Kasumi-1 (cell line): ENCODE data around the gene MID1.
A peak's percentile ranks its signal among the peaks of the same experiment; 100 is the strongest.

Source experiments
- DNase-seq, 2 experiments: peaks; one replicate each; lab custom pipeline; 2025; lab: John Stamatoyannopoulos, UW

The MID1 gene

DNA sequence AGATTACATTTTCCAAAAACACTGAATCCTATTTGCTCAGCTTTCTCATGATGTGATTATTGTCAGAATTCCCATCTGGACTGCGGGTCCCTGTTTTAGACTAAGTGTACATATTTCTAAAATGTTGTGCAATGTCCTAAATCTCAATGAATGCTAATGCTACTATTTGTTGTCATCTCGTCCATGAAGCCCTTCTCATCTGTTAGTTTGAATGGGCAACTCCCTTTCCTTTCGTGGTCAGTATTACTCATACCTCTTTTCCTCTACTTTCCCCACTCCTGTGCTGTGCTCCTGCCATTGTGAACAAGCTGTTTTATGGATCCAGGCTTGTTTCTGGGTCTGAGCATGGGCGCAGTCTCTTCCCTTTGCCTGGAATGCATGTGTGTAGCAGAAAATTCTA lies 91.0 kb downstream of the MID1 start:
- DNase-seq, result peak; percentile 2 to 32

DNA sequence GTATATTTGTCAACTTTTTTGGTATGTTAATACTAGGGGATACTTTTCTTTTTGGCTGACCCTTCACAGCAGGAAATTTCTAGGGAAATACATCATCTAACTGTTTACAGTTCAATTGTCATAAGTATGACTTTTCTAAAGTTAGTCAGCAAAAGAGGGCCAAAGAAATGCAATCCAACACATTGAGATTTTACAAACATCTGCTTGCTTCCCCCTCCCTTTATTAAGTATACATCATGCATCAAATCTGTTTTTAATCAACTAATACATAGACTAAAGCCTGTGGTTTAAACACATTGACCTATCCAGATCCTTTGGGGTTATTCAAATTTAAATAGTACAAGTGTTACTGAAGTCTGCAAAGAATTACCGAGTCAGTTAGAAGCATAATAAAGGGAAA lies 93.9 kb downstream of the MID1 start:
- no peak for DNase-seq

DNA sequence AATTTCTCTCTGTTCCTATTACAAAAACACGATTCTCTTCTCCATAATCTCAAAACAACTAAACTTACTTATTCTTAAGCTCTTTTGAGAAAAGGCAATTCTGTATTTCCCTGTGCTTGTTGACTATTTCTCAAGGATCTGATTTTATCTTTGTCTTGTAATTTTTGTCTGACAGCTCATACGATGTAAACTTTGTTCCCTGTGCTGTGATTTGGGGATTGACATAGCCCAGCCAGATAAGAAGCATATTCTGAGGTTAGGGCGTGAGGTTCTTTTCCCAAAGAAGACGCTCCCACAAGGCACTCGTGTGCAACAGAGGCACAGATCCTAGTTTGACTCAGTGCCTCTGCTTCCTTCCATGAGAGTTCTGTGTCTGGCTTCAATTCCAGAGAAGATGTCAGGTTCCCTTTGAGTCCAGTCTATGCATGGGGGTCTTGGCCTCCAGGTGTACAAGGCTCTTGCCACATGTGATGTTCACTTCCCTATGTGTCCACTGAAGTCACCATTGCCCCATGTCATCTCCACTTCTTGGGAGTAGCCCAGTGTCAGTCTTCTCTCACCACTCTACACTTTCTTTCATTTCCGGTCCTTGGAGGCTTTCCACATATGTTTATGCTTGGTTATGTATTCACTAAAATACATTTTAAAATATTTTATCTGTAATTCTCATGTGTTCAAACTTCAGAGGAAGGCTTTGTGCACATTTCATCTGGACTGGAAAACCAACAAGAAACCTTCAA lies 94.8 kb downstream of the MID1 start:
- no peak for DNase-seq

DNA sequence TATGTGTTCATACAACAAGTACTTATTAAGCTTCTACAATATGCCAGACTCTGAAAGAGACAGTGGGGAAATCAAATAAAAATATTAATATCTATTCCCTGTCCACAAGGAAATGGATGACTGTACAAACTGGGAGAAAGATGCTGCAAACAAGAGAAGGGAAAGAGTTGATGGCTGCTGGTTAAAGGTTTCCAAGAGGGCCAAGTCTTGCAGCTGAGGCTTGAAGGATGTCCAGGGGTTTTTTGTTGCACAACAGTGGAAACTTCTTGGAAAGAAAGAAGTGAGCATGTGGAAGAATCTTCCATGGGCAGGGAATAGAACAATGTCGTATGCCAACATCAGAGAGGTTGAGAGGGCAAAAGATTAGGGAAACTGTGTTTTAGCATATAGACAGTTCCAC lies 95.8 kb downstream of the MID1 start:
- DNase-seq, result no peak

DNA sequence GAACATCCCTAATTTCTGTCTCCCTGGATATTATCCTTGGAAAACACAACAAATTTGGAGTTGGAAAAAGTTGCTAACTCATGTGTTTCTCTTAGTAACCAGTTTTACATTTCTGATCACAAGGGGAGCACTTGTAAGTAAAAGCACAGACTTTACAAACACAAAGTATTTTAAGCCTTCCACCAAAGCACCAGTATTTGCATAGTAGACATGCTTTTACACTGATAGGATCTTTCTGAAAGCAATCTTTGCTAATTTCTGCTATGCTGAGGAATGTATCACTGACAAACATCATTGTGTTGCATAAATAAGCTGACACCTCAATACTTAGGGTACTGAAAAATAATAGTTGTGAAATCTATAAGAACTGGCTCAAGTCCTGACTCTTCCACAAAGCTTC lies 100.6 kb downstream of the MID1 start:
- DNase-seq, result no peak

DNA sequence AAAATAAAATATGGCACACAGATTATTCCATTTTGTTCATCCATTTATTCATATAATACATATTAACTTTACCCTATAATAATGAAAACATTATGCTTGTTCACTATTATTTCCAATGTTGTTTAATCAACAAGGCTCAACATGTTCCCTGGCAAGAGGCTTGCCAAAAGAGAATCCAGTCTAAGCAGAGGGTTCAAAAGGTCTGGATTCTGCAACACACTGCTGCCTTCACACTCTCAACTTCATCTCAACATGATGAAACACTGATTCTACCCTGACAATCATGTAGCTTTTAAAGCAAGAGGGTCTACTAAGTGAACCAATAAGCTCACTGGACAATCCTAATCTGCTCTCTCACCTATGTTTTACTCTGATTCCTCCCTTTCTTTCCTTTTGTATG lies 101.1 kb downstream of the MID1 start:
- no peak for DNase-seq

DNA sequence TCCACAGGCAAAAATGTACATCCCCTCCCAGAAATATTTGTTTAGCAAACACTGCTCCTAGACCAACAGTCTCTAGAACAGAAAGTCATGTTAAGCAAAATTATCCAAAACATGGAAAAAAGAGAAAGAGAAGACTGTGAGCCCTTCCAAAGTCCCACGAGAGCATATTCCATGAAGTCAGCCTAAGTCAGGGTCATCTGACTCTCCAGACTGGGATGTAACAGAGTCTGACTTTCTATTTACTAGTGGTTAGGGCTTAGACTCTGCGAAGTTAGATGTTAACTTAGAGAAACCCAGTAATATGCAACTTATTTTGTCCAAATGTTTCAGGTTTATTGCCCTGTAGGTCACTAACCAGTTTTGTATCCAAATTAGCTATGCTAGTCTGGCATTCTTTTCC lies 102.3 kb downstream of the MID1 start:
- DNase-seq, result no peak

DNA sequence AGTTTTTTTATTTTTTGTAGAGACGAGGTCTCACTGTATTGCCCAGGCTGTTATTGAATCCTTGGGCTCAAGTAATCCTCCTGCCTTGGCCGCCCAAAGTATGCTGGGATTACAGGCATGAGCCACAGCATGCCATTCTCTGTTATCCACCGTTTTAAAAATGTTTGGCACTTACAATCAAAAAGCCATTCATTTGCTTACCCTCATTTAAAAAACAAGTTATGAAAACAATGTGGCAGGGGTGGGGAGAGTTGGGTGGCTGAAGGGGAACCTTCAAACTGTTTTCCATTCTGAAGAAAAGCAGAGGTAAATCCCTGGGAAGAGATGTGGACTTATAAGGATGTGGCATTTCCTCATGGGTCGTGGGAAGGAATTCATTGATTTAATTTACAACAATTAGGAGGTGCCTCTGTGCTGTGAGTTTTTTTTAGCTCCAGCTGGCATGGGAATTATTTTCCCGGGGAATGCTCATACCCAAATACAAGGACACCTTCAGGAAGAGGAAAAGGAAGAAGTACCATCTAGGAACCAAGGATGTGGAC lies 103.5 kb downstream of the MID1 start:
- no peak for DNase-seq

DNA sequence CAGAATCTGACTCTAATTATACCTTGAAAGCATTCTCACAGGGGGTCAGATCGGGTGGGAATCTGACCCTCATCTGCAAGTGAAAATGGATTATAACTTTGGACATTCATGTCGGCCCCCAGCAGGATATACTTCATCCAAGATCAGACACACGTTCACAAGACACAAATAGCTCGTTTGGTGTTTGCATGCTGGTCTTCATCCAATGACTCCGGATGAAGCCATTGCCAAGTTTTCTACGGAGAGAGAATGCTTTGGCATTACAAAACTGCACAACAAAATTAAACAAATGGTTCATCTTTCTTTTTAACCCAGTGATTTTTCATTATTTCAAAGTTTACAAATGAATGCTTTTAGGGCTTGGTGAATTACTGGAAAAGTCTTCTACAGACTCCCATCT lies 105.5 kb downstream of the MID1 start:
- no peak for DNase-seq

DNA sequence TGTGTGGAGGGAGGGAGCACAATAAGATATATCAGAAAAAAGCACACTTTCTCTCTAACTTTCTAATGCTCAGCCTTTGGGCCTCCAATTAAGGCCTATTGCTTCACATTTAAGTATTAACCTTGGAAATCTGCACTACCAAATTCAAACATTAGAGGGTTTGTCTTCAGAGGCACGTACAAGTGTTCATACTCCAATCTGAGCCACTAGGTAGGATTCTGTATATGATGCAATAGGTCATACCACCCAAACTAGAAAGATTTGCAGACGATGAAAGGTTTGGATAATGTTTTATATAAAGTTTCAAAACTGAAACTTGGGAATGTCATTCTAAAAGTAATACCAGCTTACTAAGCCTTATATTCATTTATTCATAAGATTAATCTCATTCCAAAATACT lies 106.4 kb downstream of the MID1 start:
- no peak for DNase-seq

DNA sequence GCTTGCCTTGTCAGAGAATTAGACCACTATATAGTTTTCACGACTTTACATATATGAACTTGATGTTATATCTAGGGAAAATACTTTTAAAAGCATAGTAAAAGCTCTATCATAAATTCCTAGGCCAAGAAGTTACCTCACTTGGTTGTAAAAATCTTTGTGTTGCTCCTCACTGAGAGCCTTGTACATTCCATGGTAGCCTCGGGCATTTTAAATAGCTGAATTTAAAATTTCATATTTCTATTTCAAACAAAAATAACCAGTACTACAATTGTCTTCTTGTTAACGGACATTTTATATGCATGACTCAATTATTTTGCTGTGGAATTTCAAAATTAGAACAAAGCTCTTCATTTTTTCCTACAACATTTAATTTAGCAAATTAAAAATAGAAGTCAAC lies 107.6 kb downstream of the MID1 start:
- no peak for DNase-seq

DNA sequence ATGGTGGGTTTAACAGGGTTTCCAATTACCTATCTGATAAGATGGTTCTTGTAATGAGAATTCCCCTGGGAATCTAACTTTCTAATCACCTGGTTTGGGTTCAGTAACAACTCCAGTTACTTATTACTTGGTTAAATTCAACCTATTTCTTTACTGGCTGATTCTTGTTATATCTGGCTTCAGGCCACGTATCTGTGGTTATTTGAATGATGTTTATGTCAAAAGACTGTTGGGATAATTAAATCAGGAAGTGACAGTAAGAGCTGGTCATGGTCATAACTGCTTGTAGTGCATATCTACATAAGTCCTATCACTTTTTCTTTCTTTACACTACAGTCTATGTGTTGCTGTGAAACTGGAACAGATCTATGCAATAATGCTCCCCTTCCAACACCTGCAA lies 108.1 kb downstream of the MID1 start:
- no peak for DNase-seq

DNA sequence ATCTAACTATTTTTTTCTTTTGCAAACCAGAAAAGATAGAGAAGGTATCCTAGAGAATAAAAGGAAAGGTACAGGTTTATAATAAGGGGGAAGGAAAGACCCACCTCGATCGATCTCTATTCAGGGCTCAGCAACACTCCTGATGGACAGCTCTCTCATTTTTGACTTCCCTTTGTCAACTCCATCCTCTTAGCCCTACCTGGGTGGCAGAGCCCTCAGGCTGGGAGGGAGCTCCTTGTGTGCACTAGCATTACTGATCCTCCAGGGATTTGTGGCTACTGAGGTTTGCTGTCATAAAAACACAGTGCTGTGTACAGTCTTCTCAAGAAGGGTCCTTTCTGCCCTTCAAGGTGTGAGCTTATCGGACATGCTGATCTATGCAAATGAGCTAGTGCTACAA lies 111.0 kb downstream of the MID1 start:
- no peak for DNase-seq

DNA sequence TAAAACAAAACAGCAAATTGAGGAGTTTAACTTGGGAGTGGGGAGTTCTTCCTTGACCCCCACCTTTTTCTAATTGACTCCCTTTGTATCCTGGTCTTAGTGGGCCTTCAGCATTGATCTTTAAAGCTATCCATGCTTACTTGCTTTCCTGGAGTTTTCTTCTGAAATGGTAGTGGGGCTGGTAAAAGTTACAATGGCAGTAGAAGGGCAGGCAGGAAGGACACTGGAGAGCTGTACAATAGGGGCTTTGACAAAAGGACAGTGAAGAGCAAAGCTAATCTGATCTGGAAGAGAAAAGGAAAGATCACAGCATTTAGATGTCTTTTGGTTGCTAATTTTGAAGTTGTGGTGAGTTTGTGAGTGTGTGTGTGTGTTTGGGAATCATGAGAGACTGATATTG lies 111.5 kb downstream of the MID1 start:
- DNase-seq, result no peak

DNA sequence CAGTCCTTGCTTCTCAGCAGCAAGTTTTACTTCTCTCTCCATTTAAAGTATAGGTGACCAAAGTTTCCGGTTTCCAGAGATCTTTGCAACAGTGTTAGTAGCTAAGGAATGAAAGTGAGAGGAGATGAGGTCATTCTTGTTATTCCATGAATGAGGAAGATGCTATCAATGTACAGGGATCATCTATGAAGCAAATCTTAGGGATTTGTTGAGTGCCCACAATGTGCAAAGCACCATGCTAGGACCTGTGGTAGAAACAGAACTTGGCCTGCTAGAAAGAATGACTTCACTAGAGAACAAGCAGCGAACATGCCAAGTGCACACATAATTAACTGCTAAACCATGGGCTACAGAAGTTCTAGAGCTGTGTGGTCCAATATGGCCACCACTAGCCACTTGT lies 112.5 kb downstream of the MID1 start:
- no peak for DNase-seq

DNA sequence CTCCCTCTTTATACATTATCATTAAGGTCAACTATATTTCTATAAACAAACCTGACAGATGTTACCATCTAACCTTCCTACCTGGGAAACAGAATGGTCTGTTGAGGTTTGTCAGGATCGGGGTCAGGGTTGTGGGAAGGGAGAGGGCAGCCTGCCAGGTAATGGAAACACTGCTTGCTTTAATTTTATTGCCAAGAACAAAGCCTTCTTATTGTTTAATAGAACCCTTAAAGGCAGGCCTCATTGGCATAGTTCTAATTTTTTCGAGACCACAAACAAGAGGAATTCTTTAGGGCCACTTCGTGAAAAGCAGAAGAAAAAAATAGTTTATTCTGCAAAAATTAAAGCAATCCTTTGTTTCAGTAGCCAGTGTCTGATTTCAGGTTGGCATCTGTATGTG lies 113.2 kb downstream of the MID1 start:
- no peak for DNase-seq

DNA sequence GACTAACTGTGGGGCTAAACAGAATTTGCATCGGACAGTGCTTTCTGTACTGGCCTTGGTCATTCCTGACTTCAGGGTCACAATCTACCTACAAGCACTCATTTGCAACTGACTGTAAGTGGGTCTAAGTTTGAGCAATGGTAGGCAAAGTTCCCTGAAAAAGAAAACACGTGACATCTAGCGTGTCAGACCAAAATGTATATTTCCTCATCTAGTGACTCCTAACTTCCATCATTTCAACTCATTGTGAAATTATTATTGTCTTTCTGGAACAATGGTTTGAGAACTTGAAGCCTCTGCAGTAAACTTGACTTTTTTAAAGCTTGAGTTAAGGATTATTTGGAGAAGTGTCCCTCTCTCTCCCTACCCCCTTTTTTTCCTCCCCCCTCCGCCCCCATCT lies 113.6 kb downstream of the MID1 start:
- no peak for DNase-seq

DNA sequence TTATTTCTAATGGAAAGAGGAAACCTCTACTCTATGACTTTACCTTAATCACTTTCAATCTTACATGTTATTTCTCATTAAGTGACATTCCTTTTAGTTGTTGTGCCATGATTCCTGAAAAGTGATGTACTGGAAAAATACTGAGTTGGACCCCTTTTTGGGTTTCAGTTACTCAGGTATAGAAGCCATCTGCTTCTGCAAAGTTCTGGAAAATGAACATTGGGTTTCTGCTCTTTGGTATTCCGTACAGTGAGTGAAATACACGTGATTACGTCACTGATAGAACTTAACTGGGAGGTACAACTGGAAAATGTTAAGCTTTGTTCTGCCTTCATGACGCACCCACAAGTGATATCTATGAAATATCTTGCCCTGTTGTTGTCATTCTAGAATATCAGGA lies 114.7 kb downstream of the MID1 start:
- DNase-seq, result no peak

DNA sequence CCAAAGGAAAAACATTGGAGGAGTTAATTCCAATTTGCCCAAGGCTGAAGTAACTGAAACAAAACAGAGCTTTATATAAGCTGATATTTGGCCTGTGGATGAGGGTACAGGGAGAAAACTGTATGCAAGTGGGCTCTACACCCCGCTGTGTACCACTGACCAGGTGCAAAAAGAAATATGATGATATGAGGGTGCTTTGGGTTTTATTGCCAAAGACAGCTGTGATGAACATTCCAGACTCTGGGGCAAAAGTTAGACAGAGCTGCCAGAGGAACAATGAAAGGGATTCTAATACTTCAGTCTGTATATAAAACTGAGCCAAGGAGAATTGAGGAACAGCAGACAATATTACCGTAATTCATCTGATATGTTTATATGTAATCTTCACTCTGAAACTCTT lies 117.4 kb downstream of the MID1 start:
- DNase-seq, result no peak

DNA sequence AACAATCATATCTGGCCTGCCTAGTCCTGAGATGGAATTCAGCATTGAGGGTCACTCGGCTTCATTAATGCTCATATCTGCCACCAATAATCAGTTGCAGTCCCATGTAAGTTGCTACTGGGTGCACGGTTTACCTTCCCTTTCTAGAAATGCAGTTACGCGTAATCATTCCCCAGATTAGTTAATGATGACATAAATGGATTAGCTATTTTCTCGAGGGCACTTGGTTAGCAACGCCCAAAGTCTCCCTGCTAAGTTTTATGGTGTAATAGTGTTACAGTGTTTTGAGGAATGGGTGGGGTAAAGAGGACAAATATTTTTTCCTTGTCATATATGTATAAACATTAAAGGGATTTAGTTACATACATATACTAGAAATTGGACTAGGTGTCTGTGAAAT lies 118.8 kb downstream of the MID1 start:
- DNase-seq, result no peak

DNA sequence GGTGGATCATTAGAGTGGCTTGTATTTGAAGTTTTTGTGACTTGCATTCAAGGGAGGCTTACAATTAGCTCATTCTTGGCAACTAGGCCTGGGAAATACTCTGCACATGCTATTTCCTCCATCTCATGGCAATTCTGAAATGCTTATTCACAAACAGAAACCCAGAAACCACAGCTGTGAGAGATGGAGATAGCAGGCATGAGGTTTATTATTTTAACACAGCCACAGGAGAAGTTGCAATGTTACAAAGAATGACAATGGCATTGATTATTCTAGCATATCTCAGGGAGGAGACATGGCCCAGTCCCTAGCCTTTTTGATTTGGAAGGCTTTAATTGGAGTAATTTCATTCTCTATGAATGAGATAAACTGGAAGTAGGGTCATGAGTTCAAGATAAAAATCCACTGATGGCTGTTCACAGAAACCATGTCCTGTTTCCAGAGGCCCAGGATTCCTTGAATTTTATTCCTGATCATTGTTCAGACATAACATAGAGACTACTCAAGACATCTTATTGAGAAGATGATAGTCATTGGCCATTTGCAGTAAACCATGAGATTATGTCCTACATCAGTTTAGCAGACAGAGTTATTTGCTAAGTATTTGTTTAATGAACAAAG lies 123.9 kb downstream of the MID1 start:
- DNase-seq, result no peak

DNA sequence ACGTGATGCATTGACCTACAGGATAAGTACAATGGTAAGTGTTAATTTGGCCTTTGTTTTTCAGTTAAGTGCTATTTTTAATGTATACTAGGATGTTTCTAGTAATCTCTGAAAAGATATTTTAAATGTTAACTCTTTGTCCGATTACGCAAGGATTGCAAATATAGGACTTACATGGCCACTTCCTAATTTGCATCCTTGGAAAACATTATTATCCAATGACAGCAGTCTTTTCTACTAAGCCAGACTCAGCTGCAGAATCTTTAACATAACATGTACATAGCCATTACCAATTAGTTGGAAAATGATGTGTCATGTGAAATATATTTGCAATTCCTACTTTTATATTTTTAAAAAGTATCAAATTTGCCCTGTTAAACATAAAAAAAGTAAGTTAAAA lies 124.7 kb downstream of the MID1 start:
- no peak for DNase-seq

DNA sequence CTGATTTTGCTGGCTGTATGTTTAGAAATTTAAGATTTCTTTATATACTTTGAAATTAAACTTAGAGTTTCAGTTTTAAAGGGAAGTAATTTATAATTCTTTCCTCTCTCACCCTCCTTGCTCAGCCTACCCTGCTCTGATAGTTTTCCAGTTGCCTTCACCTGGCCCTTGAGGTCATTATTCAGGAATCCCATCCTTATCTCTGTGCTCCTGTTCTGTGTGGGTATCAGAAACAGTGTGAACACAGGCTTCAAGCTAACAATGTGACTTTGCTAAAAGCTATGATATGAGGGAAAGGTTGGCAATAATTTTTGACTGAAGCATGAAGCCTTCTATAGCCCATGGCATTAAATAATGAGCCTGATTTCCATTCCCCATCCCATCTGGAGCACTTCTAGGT lies 128.1 kb downstream of the MID1 start:
- no peak for DNase-seq

DNA sequence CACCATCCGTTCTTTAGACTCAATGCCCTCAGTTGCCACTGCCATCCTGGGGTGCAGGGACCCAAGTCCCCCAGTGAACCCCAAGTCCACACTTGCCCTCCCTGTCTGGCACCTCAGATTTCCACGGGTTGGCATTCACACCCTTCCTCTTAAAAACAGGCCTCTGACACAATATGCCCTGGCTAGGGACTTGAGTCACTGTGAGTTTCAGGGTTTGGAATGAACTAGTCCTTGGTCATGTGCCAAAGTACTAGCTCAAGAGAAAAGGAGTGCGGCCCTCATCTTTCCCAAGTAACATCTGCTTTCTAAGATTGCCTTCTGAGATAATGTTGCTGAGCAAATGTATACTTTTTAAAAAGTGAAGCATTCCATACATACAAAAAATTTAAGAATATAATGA lies 134.0 kb downstream of the MID1 start:
- no peak for DNase-seq
